ENCODE data around the gene ZBTB37.
A peak's percentile ranks its signal among the peaks of the same experiment; 100 is the strongest.
"Not testable (repeated sequence)": the region's sequence is repeated elsewhere in the genome, so short reads cannot be mapped to it uniquely, and the experiment has no call there.

The ZBTB37 gene, protein sequence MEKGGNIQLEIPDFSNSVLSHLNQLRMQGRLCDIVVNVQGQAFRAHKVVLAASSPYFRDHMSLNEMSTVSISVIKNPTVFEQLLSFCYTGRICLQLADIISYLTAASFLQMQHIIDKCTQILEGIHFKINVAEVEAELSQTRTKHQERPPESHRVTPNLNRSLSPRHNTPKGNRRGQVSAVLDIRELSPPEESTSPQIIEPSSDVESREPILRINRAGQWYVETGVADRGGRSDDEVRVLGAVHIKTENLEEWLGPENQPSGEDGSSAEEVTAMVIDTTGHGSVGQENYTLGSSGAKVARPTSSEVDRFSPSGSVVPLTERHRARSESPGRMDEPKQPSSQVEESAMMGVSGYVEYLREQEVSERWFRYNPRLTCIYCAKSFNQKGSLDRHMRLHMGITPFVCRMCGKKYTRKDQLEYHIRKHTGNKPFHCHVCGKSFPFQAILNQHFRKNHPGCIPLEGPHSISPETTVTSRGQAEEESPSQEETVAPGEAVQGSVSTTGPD

DNA sequence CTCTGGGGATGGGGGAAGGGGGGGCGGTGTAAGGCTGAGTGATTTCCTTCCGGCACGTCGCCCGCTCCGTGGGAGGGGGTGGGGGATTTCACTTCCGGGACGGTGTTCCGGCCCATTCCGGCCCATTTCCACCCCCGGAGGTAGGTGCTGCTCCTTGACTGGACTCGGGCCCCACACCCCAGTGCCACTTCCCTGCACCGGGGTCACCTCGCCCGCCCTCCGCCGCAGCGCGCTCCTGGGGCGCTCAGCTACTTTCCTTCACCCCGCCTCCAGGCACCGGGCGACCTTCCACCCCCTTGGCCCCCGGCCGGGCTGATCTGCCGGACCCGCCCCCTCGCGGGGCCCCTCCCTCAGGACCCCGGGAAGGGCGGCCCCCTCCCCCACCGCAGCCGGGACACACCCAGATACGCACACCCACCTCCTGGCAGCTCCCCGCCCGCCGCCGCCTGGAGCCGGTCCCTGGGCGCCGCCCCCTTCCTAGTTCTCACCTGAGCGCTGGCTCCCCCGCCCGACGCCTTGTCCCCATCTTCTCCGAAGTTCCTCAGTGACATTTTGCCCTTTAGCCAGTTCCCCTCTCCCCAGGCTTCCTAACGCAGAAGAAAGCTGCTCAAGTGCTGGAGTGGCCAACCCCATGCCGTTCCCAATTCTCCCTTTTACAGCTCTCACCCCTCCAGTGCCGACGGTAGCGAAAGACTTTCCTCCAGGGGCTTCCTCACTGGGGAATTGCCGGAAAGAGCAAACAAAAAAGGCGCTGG is at the start of gene ZBTB37:
Gene ZBTB37 (plus strand): TSS at position 115 of the 755 bp plus-strand sequence. CDS start 1,846 bp downstream, outside the sequence.
- Mint-ChIP-seq H3K36me3 (ENCODE audit: low read depth) (peaks cover 74% of the 10 kb centered on the region), H3K4me3 (peak within 1 kb of the TSS; percentile 97), H3K4me1 (ENCODE audit: low read depth) (peaks cover 68% of the 10 kb centered on the region), H3K27ac (peak within 1 kb of the TSS; percentile 100), H3K9me3 (no peaks in the 10 kb centered on the region), H3K27me3 (no peaks in the 10 kb centered on the region)
- peak; percentile 96 for DNase-seq

DNA sequence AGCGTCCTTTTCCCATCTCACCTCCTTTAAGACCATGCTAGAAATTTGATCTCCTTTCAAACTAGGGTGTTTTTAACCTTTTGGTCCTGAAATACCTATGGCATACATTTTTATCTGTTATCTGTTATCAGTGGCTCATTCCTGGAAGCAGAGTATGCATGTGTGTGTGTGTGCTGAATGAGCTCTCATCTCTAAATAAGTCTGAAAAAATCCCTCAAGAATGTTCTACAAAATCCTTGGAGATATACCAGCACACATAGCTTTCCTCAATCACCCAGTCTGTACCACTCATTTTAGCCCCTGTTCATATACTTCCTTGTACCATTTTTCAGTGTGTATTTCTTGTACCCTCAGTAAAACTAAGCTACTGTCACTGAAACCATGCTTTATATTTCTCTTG is 49.7 kb upstream of the ZBTB37 start:
- Mint-ChIP-seq H3K9me3 (no peaks in the 10 kb centered on the region), H3K4me1 (ENCODE audit: low read depth) (peaks cover 51% of the 10 kb centered on the region), H3K27me3 (no peaks in the 10 kb centered on the region), H3K36me3 (ENCODE audit: low read depth) (peaks cover 74% of the 10 kb centered on the region), H3K4me3 (no peak overlapping the region), H3K27ac (no peak overlapping the region)
- DNase-seq: no peak

DNA sequence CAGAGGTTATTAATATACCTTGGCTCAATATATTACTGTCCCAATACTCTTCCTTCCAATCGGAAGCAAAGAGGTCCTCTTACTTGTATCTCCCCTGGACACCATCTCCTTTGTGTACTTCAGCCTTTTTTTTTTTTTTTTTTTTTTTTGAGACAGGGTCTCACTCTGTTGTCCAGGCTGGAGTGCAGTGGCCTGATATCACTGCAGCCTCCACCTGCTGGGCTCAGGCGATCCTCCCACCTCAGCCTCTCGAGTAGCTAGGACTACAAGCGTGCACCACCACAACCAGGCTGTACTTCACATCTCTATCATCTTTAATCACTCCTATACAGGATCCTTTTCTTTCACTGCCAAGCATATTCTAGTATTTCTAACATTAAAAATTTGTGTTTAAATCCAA is 46.5 kb upstream of the ZBTB37 start:
- Mint-ChIP-seq H3K9me3 (no peaks in the 10 kb centered on the region), H3K4me1 (ENCODE audit: low read depth) (peaks cover 47% of the 10 kb centered on the region), H3K4me3 (peak overlapping the region; percentile 97), H3K27ac (no peak overlapping the region), H3K36me3 (ENCODE audit: low read depth) (peaks cover 71% of the 10 kb centered on the region), H3K27me3 (no peaks in the 10 kb centered on the region)
- DNase-seq: no peak

DNA sequence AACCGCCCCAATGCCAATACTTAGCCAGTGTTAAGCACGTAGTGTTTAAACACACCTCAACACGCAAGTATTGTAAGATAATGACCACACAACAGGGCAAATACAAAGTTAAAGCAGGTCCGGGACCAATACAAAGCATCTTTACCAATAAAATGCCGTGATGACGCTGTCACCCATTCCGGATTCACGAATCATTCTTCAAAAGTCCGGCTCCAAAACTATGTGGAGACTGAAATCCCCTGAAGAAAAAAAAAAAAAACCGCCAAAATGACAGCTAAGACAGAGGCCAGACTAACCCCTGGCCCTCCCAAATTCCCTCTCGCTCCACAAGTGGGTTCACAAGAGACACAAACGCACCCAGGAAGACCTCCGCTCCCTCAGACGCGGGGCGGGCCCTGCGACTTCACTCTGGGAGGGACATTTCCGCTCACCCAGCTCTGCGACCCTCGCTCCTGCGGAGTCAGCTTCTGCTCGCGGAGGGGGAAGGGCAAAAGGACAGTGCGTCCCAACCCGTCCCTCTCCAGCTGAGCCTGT is 44.3 kb upstream of the ZBTB37 start:
- no peaks in the 10 kb centered on the region for H3K9me3 Mint-ChIP-seq
- no peak for DNase-seq
- H3K27ac Mint-ChIP-seq: peak overlapping the region; percentile 100
- H3K4me1 Mint-ChIP-seq (ENCODE audit: low read depth): peaks cover 57% of the 10 kb centered on the region
- H3K27me3 Mint-ChIP-seq: no peaks in the 10 kb centered on the region
- H3K36me3 Mint-ChIP-seq (ENCODE audit: low read depth): peaks cover 71% of the 10 kb centered on the region
- H3K4me3 Mint-ChIP-seq: peak overlapping the region; percentile 97

DNA sequence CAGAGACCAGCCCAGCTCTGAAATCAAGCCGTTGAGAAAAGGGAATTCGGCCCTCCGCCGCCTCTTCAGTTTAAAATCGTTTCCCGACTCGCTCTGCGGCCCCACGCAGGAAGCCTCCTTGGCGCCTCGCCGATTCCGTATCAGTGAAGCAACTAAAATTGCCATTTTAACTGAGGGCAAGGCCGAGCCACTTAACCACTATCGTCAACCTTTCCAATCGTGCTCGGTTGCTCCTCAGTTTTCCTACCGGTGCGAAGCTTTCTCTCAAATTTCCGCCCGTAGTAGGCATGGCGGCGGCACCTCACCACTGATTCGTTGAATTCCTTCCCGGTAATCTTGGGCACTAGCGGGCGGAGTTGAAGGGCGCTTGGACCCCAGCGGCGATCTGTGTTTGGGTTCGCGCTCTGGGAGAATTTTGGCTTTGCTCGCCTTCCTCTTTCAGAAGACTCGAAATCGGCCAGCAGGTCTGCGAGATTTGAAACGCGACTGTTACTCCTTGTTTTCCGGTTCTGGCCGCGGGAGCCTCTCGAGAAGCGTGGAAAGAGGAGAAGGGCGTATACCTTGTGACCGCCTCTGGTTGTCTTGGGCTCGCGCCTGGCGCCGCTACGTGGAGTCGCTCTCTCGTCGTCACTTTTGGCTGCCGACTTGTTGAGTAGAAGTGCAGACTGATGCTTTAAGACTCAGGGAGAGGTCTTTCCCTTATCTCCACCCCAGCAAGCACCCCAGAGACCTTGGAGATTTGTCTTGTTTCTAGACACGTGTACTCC is 43.7 kb upstream of the ZBTB37 start, which contains the start of the genes CENPL and DARS2:
Gene CENPL (minus strand): TSS at position 569 of the 767 bp plus-strand sequence. CDS start 13,584 bp downstream, outside the sequence.
Gene DARS2 (plus strand): TSS at position 359 of the 767 bp plus-strand sequence. CDS start 557 bp downstream, outside the sequence.
- H3K27ac Mint-ChIP-seq: peak within 1 kb of the TSS; percentile 100
- peak; percentile 91 for DNase-seq
- peak within 1 kb of the TSS; percentile 97 for H3K4me3 Mint-ChIP-seq
- no peaks in the 10 kb centered on the region for H3K9me3 Mint-ChIP-seq
- no peaks in the 10 kb centered on the region for H3K27me3 Mint-ChIP-seq
- H3K36me3 Mint-ChIP-seq (ENCODE audit: low read depth): peaks cover 72% of the 10 kb centered on the region
- H3K4me1 Mint-ChIP-seq (ENCODE audit: low read depth): peaks cover 60% of the 10 kb centered on the region

DNA sequence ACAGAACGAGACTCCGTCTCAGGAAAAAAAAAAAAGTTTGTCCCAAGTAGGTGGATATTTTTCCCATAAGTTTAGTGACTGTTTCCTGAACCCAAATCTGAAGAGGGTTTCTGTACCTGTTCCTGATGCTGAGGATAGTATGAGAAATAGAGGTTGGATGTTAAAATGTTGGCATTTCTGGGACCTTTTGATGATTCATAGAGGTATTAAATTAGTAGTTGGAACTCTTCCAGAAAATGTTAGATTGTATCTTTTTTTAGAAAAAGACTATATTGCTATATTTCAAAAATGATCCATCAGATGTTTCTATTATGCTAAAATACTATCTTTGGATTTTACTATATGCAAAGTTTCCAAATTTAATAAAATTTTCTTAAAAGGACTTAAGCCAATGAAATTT is 40.6 kb upstream of the ZBTB37 start:
- Mint-ChIP-seq H3K27me3 (no peaks in the 10 kb centered on the region), H3K36me3 (ENCODE audit: low read depth) (peaks cover 73% of the 10 kb centered on the region), H3K27ac (peak overlapping the region; percentile 63), H3K9me3 (no peaks in the 10 kb centered on the region), H3K4me1 (ENCODE audit: low read depth) (peaks cover 36% of the 10 kb centered on the region), H3K4me3 (peak overlapping the region; percentile 97)
- no peak for DNase-seq

DNA sequence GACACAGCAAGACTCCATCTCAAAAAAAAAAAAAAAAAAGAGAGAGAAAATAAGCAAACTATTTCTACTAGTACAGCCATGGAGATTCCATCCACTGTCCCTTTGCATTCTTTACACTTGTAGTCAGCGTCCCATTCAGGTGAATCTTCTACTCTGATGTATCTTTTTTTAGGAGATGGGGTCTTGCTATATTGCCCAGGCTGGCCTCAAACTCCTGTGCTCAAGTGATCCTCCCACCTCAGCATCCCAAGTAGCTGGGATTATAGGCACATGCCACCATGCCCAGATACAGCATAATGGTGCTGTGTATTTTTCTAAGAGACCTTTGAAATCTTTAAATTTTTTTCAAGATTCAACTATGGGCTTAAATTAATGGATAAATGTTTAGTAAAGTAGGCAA is 35.4 kb upstream of the ZBTB37 start:
- Mint-ChIP-seq H3K4me1 (ENCODE audit: low read depth) (peaks cover 8% of the 10 kb centered on the region), H3K36me3 (ENCODE audit: low read depth) (peaks cover 75% of the 10 kb centered on the region), H3K4me3 (no peak overlapping the region), H3K27me3 (no peaks in the 10 kb centered on the region), H3K9me3 (no peaks in the 10 kb centered on the region), H3K27ac (no peak overlapping the region)
- DNase-seq: no peak

DNA sequence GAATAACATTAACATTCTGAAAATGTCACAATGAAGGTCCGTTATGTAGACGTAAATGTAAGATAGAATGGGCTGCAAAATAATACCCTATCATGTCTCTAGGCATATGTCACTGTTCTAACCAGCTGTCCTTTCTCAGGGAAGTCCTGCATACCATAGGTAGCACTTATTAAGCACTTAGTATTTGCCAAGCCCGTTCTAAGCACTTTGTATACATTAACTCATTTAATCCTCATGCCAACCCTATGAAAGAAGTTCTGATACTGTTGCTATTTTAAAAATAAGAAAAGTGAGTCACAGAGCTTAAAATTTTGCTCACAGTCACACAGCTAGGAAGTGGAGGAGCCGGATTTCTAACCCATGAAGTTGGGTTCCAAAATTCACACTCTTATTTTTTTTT is 16.1 kb upstream of the ZBTB37 start:
- H3K4me3 Mint-ChIP-seq: no peak overlapping the region
- H3K27me3 Mint-ChIP-seq: no peaks in the 10 kb centered on the region
- DNase-seq: no peak
- no peaks in the 10 kb centered on the region for H3K9me3 Mint-ChIP-seq
- H3K36me3 Mint-ChIP-seq (ENCODE audit: low read depth): peaks cover 85% of the 10 kb centered on the region
- H3K27ac Mint-ChIP-seq: no peak overlapping the region
- no peaks in the 10 kb centered on the region for H3K4me1 Mint-ChIP-seq (ENCODE audit: low read depth)

DNA sequence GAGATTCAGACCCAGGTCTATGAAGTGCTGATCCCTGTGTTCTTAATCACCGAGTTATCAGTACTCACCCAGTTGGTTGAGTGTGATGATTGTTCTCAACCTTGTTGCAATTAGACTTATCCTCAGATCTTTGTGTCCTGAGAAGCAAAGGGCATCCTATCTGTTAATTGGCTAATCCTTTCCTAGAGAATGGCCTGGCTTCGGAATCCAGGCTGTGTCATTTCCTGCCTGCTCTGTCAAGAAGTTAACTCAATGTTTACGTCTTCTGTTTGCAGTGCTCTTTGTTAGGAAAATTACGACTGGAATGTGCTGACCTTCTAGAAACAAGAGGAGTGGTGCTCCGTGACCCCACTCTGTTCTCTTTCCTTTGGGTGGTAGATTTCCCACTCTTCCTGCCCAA is 15.1 kb upstream of the ZBTB37 start:
- no peaks in the 10 kb centered on the region for H3K4me1 Mint-ChIP-seq (ENCODE audit: low read depth)
- no peak for DNase-seq
- H3K27me3 Mint-ChIP-seq: no peaks in the 10 kb centered on the region
- H3K4me3 Mint-ChIP-seq: no peak overlapping the region
- peak overlapping the region; percentile 32 for H3K27ac Mint-ChIP-seq
- H3K9me3 Mint-ChIP-seq: no peaks in the 10 kb centered on the region
- H3K36me3 Mint-ChIP-seq (ENCODE audit: low read depth): peaks cover 87% of the 10 kb centered on the region

DNA sequence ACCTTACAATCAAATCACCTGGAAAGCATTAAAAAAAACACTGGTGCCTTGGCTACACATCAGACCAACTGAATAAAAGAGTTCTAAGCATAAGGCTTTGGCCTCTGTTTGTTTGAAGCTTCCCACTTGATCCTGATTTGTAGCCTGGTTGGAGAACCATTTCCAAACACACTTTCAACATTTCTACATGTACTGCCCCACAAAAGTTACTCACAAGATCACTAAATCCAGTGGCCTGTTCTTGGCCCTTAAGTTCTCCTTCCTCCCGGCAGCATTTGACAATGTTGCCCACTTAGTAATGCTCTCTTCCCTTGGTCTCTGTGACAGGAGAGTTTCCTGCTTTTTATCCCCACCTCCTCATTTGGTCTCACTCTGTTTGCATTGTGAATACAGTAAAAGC is 12.2 kb upstream of the ZBTB37 start:
- Mint-ChIP-seq H3K4me3 (no peak overlapping the region), H3K4me1 (ENCODE audit: low read depth) (no peaks in the 10 kb centered on the region), H3K27ac (peak overlapping the region; percentile 53), H3K36me3 (ENCODE audit: low read depth) (peaks cover 87% of the 10 kb centered on the region), H3K27me3 (no peaks in the 10 kb centered on the region), H3K9me3 (no peaks in the 10 kb centered on the region)
- no peak for DNase-seq

DNA sequence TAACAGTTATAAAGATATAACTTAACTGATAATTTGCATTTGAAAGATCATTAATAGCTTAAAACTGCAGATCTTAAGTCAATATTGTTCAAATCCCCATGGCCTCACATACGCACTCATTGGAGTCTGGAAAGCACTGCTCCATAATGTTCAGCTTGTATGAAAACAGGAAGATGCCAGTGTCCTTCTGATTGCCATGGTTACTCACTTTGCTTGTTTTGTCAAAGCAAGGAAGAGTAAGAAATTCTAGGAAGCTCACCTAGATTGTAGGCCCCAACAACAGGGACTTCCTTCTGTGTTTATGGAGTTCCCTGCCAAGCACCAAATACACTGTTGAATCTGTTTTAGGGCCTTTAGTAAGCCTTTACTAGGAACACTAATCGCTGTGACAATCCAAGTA is 11.3 kb upstream of the ZBTB37 start:
- H3K27ac Mint-ChIP-seq: no peak overlapping the region
- no peak overlapping the region for H3K4me3 Mint-ChIP-seq
- DNase-seq: no peak
- H3K27me3 Mint-ChIP-seq: no peaks in the 10 kb centered on the region
- peaks cover 1% of the 10 kb centered on the region for H3K4me1 Mint-ChIP-seq (ENCODE audit: low read depth)
- no peaks in the 10 kb centered on the region for H3K9me3 Mint-ChIP-seq
- H3K36me3 Mint-ChIP-seq (ENCODE audit: low read depth): peaks cover 84% of the 10 kb centered on the region

DNA sequence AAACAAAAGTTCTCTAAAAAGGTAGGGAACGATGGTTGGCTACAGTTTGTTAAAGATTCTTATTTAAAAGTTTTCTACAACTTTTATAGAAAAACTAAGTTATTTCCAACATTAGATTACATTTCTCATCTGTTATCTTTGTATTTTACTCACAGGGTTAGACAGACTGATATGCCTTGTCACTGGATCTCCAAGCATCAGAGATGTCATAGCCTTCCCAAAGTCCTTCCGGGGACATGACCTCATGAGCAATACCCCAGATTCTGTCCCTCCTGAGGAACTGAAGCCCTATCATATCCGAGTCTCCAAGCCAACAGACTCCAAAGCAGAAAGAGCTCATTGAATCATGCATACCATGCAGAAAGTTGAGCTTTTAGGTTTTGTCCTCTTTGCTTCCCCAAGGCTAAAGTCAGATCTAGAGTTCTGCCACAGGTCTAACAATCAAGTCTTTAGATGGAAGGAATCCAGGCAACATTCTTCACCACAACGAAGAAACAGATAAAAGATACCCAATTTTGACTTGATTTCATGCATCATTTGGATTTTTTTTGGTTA is 10.7 kb upstream of the ZBTB37 start:
- H3K9me3 Mint-ChIP-seq: no peaks in the 10 kb centered on the region
- H3K36me3 Mint-ChIP-seq (ENCODE audit: low read depth): peaks cover 85% of the 10 kb centered on the region
- peak overlapping the region; percentile 84 for H3K27ac Mint-ChIP-seq
- DNase-seq: no peak
- H3K27me3 Mint-ChIP-seq: no peaks in the 10 kb centered on the region
- H3K4me1 Mint-ChIP-seq (ENCODE audit: low read depth): peaks cover 3% of the 10 kb centered on the region
- no peak overlapping the region for H3K4me3 Mint-ChIP-seq

DNA sequence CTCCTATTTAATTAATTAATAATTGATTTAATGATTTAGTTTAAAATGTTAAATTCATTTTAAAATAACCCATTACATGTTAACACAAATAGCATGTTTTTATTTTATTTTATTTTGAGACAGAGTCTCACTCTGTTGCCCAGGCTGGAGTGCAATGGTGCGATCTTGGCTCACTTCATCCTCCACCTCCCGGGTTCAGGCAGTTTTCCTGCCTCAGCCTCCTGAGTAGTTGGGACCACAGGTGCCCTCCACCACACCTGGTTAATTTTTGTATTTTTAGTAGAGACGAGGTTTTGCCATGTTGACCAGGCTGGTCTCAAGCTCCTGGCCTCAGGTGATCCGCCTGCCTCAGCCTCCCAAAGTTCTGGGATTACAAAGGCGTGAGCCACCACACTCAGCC is 8.6 kb upstream of the ZBTB37 start:
- H3K27ac Mint-ChIP-seq: peak overlapping the region; percentile 67
- H3K27me3 Mint-ChIP-seq, H3K4me3 Mint-ChIP-seq, DNase-seq, H3K9me3 Mint-ChIP-seq: not testable (repeated sequence)
- H3K4me1 Mint-ChIP-seq (ENCODE audit: low read depth): peaks cover 16% of the 10 kb centered on the region
- peaks cover 86% of the 10 kb centered on the region for H3K36me3 Mint-ChIP-seq (ENCODE audit: low read depth)

DNA sequence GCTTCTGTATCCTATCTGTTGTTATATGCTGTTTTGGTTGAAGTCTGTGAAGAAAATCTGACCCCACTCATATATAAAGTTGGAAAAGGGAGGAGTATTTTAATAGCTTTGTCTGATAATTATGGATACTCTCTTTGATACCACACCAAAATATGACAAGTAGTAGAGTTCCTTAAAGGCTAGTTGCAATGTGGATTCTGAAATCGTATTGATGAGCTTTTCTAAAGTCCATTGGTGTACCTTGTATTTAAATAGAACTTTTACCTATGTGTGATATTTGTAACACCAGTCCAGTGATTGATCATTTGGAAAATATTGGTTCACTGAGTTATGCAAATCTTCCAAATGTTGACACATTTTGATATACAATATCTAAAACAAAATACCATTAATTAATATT is 8.1 kb upstream of the ZBTB37 start:
- no peaks in the 10 kb centered on the region for H3K9me3 Mint-ChIP-seq
- H3K4me3 Mint-ChIP-seq: peak overlapping the region; percentile 97
- peak overlapping the region; percentile 100 for H3K27ac Mint-ChIP-seq
- H3K36me3 Mint-ChIP-seq (ENCODE audit: low read depth): peaks cover 86% of the 10 kb centered on the region
- peaks cover 19% of the 10 kb centered on the region for H3K4me1 Mint-ChIP-seq (ENCODE audit: low read depth)
- no peak for DNase-seq
- no peaks in the 10 kb centered on the region for H3K27me3 Mint-ChIP-seq

Data from activated T-cell treated with anti-CD3 and anti-CD28 coated beads, Interleukin-2, amount 50 U/mL, for 24 hours (primary cell).